ENCODE results near the gene SREBF2.

GRCh38 chr22:41917375-41917902 lies 84.5 kb downstream of the SREBF2 start:
- TF ChIP-seq REST (IDR thresholded peaks at IDR 0.05; ENCODE audit: insufficient read depth in 1 of 2, low read depth in 2 of 2, low read length in 2 of 2) (no peak), SIN3A (IDR thresholded peaks at IDR 0.05; ENCODE audit: borderline replicate concordance, insufficient read depth, low read length) (no peak), TAF1 (IDR thresholded peaks at IDR 0.05; ENCODE audit: borderline replicate concordance, insufficient read depth, low read length) (no peak), POLR2AphosphoS5 (IDR thresholded peaks at IDR 0.05; ENCODE audit: low read depth, low read length) (no peak)

Measured in PFSK-1 (cell line).